Measurements from ENCODE around the gene NFE2L1.
"Not testable (repeated sequence)": the region's sequence is repeated elsewhere in the genome, so short reads cannot be mapped to it uniquely, and the experiment has no call there.

DNA sequence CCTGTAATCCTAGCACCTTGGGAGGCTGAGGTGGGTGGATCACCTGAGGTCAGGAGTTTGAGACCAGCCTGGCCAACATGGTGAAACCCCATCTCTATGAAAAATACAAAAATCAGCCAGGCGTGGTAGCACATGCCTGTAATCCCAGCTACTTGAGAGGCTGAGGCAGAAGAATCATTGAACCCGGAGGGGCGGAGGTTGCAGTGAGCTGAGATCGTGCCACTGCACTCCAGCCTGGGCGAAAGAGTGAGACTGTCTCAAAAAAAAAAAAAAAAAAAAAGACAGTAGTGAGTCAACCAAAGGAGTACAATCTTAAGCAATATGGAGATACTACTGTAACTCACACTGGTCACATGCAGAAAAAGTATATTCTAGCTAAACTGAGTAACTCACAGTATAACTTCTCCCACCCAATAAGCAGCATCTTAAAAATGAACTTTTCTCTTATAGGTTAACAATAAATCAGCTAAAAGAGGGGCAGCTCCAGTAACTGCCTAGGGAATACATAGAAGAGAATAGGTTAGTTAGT lies 25.5 kb downstream of the NFE2L1 start:
- not testable (repeated sequence) for TF ChIP-seq CTCF, POLR2A (IDR thresholded peaks at IDR 0.05)

Data from prostate gland (tissue), 2 donors.